H9 (cell line): ENCODE results near the gene FAM227B. TPM values are rescaled to one million over a fixed set of nuclear protein-coding genes. Genes with fewer than 3 reads are reported as not detected.

ENCODE experiments used
- DNase-seq: peaks from one replicate; pipeline ENCODE4 v3.0.0-alpha.2; 2017
- H2AFZ ChIP-seq: one replicate; pipeline ENCODE4 v1.6.1; 2013; ENCODE audit warnings: mild to moderate bottlenecking, low read length, control low read depth, moderate library complexity
- H2AK5ac ChIP-seq: 2 replicates; pipeline ENCODE4 v1.6.1; 2013; ENCODE audit warnings: low read length, control low read depth, mixed read lengths; ENCODE audit not compliant: insufficient read length
- H2BK120ac ChIP-seq: one replicate; pipeline ENCODE4 v1.6.1; 2013; ENCODE audit warnings: low read depth, mild to moderate bottlenecking, low read length, control low read depth, inconsistent platforms; ENCODE audit not compliant: poor library complexity, severe bottlenecking
- H2BK12ac ChIP-seq: 2 replicates; pipeline ENCODE4 v1.6.1; 2013; ENCODE audit warnings: low read length, control low read depth, mixed read lengths, low read depth; ENCODE audit not compliant: insufficient read length
- H2BK15ac ChIP-seq: 2 replicates; pipeline ENCODE4 v1.6.1; 2013; ENCODE audit warnings: low read depth, low read length, control low read depth
- H2BK20ac ChIP-seq: one replicate; pipeline ENCODE4 v1.6.1; 2013; ENCODE audit warnings: low read depth, mild to moderate bottlenecking, low read length, control low read depth, inconsistent platforms; ENCODE audit not compliant: poor library complexity, severe bottlenecking
- H2BK5ac ChIP-seq: 2 replicates; pipeline ENCODE4 v1.6.1; 2013; ENCODE audit warnings: low read length, control low read depth, mixed read lengths; ENCODE audit not compliant: insufficient read length
- H3K14ac ChIP-seq: 2 replicates; pipeline ENCODE4 v1.6.1; 2013; ENCODE audit warnings: low read length, control low read depth; ENCODE audit not compliant: insufficient read depth
- H3K18ac ChIP-seq: 2 replicates; pipeline ENCODE4 v1.6.1; 2013; ENCODE audit warnings: low read depth, mild to moderate bottlenecking, mixed read lengths, low read length, control low read depth; ENCODE audit not compliant: insufficient read length
- H3K23ac ChIP-seq: 2 replicates; pipeline ENCODE4 v1.6.1; 2013; ENCODE audit warnings: low read length, control low read depth, mixed read lengths, low read depth; ENCODE audit not compliant: insufficient read length
- H3K23me2 ChIP-seq: 2 replicates; pipeline ENCODE4 v1.6.1; 2013; ENCODE audit warnings: low read depth, mild to moderate bottlenecking, mixed read lengths, low read length, control low read depth; ENCODE audit not compliant: insufficient read length, poor library complexity, severe bottlenecking
- H3K27ac ChIP-seq: 2 replicates; pipeline ENCODE4 v1.5.1; 2013; ENCODE audit warnings: low read length, control low read depth, mixed read lengths, low read depth; ENCODE audit not compliant: insufficient read length
- H3K27me3 ChIP-seq: 2 replicates; pipeline ENCODE4 v1.6.1; 2013; ENCODE audit warnings: low read length, control low read depth, inconsistent platforms; ENCODE audit not compliant: insufficient read depth
- H3K4ac ChIP-seq: 2 replicates; pipeline ENCODE4 v1.6.1; 2013; ENCODE audit warnings: low read depth, mild to moderate bottlenecking, control low read depth, inconsistent platforms, low read length, moderate library complexity
- H3K4me1 ChIP-seq: 2 replicates; pipeline ENCODE4 v1.6.1; 2013; ENCODE audit warnings: low read length, control low read depth, inconsistent platforms; ENCODE audit not compliant: insufficient read depth
- H3K4me2 ChIP-seq: 2 replicates; pipeline ENCODE4 v1.6.1; 2013; ENCODE audit warnings: low read length, control low read depth, mixed read lengths; ENCODE audit not compliant: insufficient read length, insufficient read depth
- H3K56ac ChIP-seq: 2 replicates; pipeline ENCODE4 v1.6.1; 2013; ENCODE audit warnings: low read depth, mild to moderate bottlenecking, mixed read lengths, low read length, control low read depth; ENCODE audit not compliant: insufficient read length
- H3K79me1 ChIP-seq: 2 replicates; pipeline ENCODE4 v1.6.1; 2013; ENCODE audit warnings: low read depth, mild to moderate bottlenecking, moderate library complexity, low read length, control low read depth, inconsistent platforms; ENCODE audit not compliant: insufficient read depth, poor library complexity, severe bottlenecking
- H3K79me2 ChIP-seq: 2 replicates; pipeline ENCODE4 v1.6.1; 2013; ENCODE audit warnings: low read length, control low read depth, inconsistent platforms; ENCODE audit not compliant: insufficient read depth
- H3K9ac ChIP-seq: 2 replicates; pipeline ENCODE4 v1.6.1; 2013; ENCODE audit warnings: low read length, control low read depth, mixed read lengths; ENCODE audit not compliant: insufficient read length; ENCODE audit errors: extremely low read depth
- H3K9me3 ChIP-seq: one replicate; pipeline ENCODE4 v1.6.1; 2013; ENCODE audit warnings: low read depth, low read length, inconsistent platforms; ENCODE audit not compliant: control insufficient read depth
- H3T11ph ChIP-seq: one replicate; pipeline ENCODE4 v1.6.1; 2013; ENCODE audit warnings: mild to moderate bottlenecking, low read length, control low read depth, inconsistent platforms
- H4K20me1 ChIP-seq: one replicate; pipeline ENCODE4 v1.6.1; 2013; ENCODE audit not compliant: control insufficient read depth, insufficient read length, insufficient read depth
- H4K5ac ChIP-seq: 2 replicates; pipeline ENCODE4 v1.6.1; 2013; ENCODE audit warnings: low read depth, mild to moderate bottlenecking, mixed read lengths, low read length, control low read depth; ENCODE audit not compliant: insufficient read length
- H4K8ac ChIP-seq: replicated peaks from 2 replicates; pipeline ENCODE4 v1.6.1; 2013; ENCODE audit warnings: low read length, control low read depth, mixed read lengths, low read depth; ENCODE audit not compliant: insufficient read length
- H4K91ac ChIP-seq: 2 replicates; pipeline ENCODE4 v1.6.1; 2013; ENCODE audit warnings: low read depth, mild to moderate bottlenecking, moderate library complexity, mixed read lengths, low read length, control low read depth; ENCODE audit not compliant: insufficient read length
- H3K27ac Mint-ChIP-seq, 3 experiments: 2 replicates in 2 of 3; 3 replicates in 1 of 3; pipeline ENCODE4 v1.8.0; 2020 to 2021; ENCODE audit warnings: mixed read lengths in 3 of 3, mild to moderate bottlenecking in 1 of 3, moderate library complexity in 1 of 3
- H3K27me3 Mint-ChIP-seq: 2 replicates; pipeline ENCODE4 v1.8.0; 2021; ENCODE audit warnings: low read depth, mild to moderate bottlenecking, moderate library complexity, mixed read lengths
- H3K36me3 Mint-ChIP-seq, 3 experiments: 2 replicates in 2 of 3; 3 replicates in 1 of 3; pipeline ENCODE4 v1.8.0; 2020 to 2021; ENCODE audit warnings: low read depth in 3 of 3, mixed read lengths in 3 of 3; ENCODE audit not compliant: insufficient read depth in 1 of 3
- H3K4me1 Mint-ChIP-seq, 2 experiments: 2 replicates each; pipeline ENCODE4 v1.8.0; 2020; ENCODE audit warnings: mixed read lengths in 2 of 2
- H3K4me3 Mint-ChIP-seq, 2 experiments: 2 replicates in 1 of 2; 3 replicates in 1 of 2; pipeline ENCODE4 v1.8.0; 2020 to 2021; ENCODE audit warnings: mild to moderate bottlenecking in 2 of 2, mixed read lengths in 2 of 2, moderate library complexity in 1 of 2
- H3K9me3 Mint-ChIP-seq, 2 experiments: 2 replicates in 1 of 2; 3 replicates in 1 of 2; pipeline ENCODE4 v1.8.0; 2020; ENCODE audit warnings: mild to moderate bottlenecking in 2 of 2, mixed read lengths in 2 of 2, moderate library complexity in 1 of 2
- WGBS: extraction: QIAGEN DNeasy Blood & Tissue Kit; methylation state at CpG from one replicate; pipeline ENCODE4 v1.1.7; 2013; ENCODE audit warnings: missing lambda C conversion rate, low lambda C conversion rate, mixed read lengths; ENCODE audit not compliant: insufficient read length; ENCODE audit errors: extremely low coverage; 5-methylcytosine and 5-hydroxymethylcytosine counted together
- total RNA-seq: library from RNA; stranded (reverse); gene quantifications from 2 replicates; pipeline ENCODE4 v1.2.1, GENCODE V29; 2021
- TF ChIP-seq, protein P1 (sequence below): fragments of 200-600 bp; sonication (generic); conservative IDR thresholded peaks from 3 replicates; pipeline ENCODE4 v1.8.0; 2021; ENCODE audit warnings: antibody characterized with exemption, mild to moderate bottlenecking

The FAM227B gene
- total RNA-seq, 1 experiment from 2014 or later: 5.5 TPM

DNA sequence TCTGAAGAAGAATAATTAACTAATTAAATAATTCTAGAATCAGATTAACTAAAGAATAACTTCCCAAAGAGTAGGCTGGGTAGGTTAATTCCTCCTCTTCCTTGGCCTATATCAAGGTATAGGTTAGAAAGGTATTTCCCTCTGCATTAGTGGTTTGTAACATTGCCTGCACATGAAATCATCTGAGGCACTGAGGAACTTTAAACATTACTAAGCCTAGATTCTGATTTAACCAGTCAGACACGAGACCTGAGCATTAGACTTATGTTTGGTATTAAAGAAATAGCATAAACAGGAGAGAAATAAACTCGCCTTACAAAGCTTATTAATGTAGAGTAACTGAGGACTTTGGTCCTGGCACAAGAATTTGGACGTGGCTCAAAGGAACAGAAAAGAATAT is 113.4 kb downstream of the FAM227B start:
- Histone ChIP-seq H2BK5ac (no peak overlapping the region), H4K8ac (no peak overlapping the region), H4K20me1 (no peaks in the 10 kb centered on the region), H2BK20ac (no peak overlapping the region), H4K5ac (no peak overlapping the region), H2BK12ac (no peak overlapping the region), H2AFZ (no peak overlapping the region), H3K79me1 (no peaks in the 10 kb centered on the region), H3K18ac (no peak overlapping the region), H3K56ac (no peak overlapping the region), H3K27me3 (no peaks in the 10 kb centered on the region), H3T11ph (no peak overlapping the region), H3K14ac (no peak overlapping the region), H3K9ac (no peak overlapping the region), H3K9me3 (no peaks in the 10 kb centered on the region), H3K23ac (no peak overlapping the region), H2BK15ac (no peak overlapping the region), H4K91ac (no peak overlapping the region), H3K23me2 (no peaks in the 10 kb centered on the region), H3K79me2 (no peaks in the 10 kb centered on the region), H2BK120ac (no peak overlapping the region), H3K27ac (no peak overlapping the region), H3K4ac (no peak overlapping the region), H3K4me1 (no peaks in the 10 kb centered on the region), H2AK5ac (no peak overlapping the region), H3K4me2 (no peak overlapping the region)
- Mint-ChIP-seq H3K4me1 (no peaks in the 10 kb centered on the region), H3K27me3 (no peaks in the 10 kb centered on the region), H3K9me3 (peaks cover 10 to 12% of the 10 kb centered on the region in 2 experiments), H3K4me3 (no peak overlapping the region), H3K27ac (no peak overlapping the region), H3K36me3 (peaks cover 8 to 11% (median 10%) of the 10 kb centered on the region in 3 experiments; a peak in 6 of 7 replicates)
- WGBS: no CpG with 5 or more reads among the region's 3 CpGs
- TF ChIP-seq, protein P1, sequence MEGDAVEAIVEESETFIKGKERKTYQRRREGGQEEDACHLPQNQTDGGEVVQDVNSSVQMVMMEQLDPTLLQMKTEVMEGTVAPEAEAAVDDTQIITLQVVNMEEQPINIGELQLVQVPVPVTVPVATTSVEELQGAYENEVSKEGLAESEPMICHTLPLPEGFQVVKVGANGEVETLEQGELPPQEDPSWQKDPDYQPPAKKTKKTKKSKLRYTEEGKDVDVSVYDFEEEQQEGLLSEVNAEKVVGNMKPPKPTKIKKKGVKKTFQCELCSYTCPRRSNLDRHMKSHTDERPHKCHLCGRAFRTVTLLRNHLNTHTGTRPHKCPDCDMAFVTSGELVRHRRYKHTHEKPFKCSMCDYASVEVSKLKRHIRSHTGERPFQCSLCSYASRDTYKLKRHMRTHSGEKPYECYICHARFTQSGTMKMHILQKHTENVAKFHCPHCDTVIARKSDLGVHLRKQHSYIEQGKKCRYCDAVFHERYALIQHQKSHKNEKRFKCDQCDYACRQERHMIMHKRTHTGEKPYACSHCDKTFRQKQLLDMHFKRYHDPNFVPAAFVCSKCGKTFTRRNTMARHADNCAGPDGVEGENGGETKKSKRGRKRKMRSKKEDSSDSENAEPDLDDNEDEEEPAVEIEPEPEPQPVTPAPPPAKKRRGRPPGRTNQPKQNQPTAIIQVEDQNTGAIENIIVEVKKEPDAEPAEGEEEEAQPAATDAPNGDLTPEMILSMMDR: no peak
- no peak for DNase-seq
